H1 (cell line): Measurements from ENCODE around the gene QPCT.

Experiments used
- ATF2 ChIP-seq: IDR thresholded peaks from 2 replicates; pipeline ENCODE4 v1.6.1; 2012; ENCODE audit warnings: low read length, inconsistent platforms
- CTCF ChIP-seq, 3 experiments: IDR thresholded peaks; 1 replicate in 2 of 3; 2 replicates in 1 of 3; pipeline versions ENCODE4 v1.5.1 to v1.6.1; 2011; ENCODE audit warnings: low read length in 3 of 3, mild to moderate bottlenecking in 3 of 3, inconsistent platforms in 2 of 3, low read depth in 1 of 3, moderate library complexity in 1 of 3; ENCODE audit not compliant: insufficient read depth in 1 of 3; ENCODE audit errors: control extremely low read depth in 1 of 3
- EZH2 ChIP-seq: fragments of 200-600 bp; sonication (generic); IDR thresholded peaks from 2 replicates; pipeline ENCODE4 v1.7.1; 2012; ENCODE audit warnings: low read depth, mild to moderate bottlenecking, moderate library complexity, low read length, inconsistent platforms; ENCODE audit not compliant: severe bottlenecking
- GABPA ChIP-seq: IDR thresholded peaks from 2 replicates; pipeline ENCODE4 v1.6.1; 2011; ENCODE audit warnings: mild to moderate bottlenecking, low read length, moderate library complexity, borderline replicate concordance; ENCODE audit not compliant: insufficient read depth
- JUN ChIP-seq: IDR thresholded peaks from 2 replicates; pipeline ENCODE4 v1.6.1; 2011; ENCODE audit warnings: low read depth, mild to moderate bottlenecking, improper control_type of control experiment, low read length
- PHF8 ChIP-seq: fragments of 200-600 bp; sonication (generic); conservative IDR thresholded peaks from 2 replicates; pipeline ENCODE4 v1.7.1; 2012; ENCODE audit warnings: low read depth, mild to moderate bottlenecking, inconsistent platforms, low read length, moderate library complexity
- RAD21 ChIP-seq, 2 experiments: IDR thresholded peaks in 1 of 2; conservative IDR thresholded peaks in 1 of 2; 2 replicates each; pipeline ENCODE4 v1.6.1; 2011; ENCODE audit warnings: low read depth in 2 of 2, low read length in 2 of 2, improper control_type of control experiment in 1 of 2, inconsistent platforms in 1 of 2, mild to moderate bottlenecking in 1 of 2, moderate library complexity in 1 of 2
- SIN3A ChIP-seq, 2 experiments: IDR thresholded peaks in 1 of 2; conservative IDR thresholded peaks in 1 of 2; 2 replicates each; pipeline ENCODE4 v1.6.1; 2011 to 2012; ENCODE audit warnings: low read length in 2 of 2, improper control_type of control experiment in 1 of 2, low read depth in 1 of 2, mild to moderate bottlenecking in 1 of 2
- YY1 ChIP-seq: IDR thresholded peaks from 2 replicates; pipeline ENCODE4 v1.6.1; 2011; ENCODE audit warnings: low read depth, mild to moderate bottlenecking, low read length

GRCh38 chr2:37344453-37345361 is at the start of gene QPCT:
- TF ChIP-seq ATF2 (no peak), RAD21 (IDR thresholded peaks at IDR 0.05 in 1 of 2, conservative IDR thresholded peaks at IDR 0.05 in 1 of 2; ENCODE audit: low read depth in 2 of 2, low read length in 2 of 2) (no peak), JUN (no peak), PHF8 (0 out of 2 replicates have a peak, but pooled peaks have one; percentile 39), CTCF (IDR thresholded peaks at IDR 0.05; ENCODE audit: control extremely low read depth in 1 of 3, insufficient read depth in 1 of 3, low read depth in 1 of 3, low read length in 3 of 3) (no peak), GABPA (no peak), EZH2 (peak; percentile 41), SIN3A (conservative IDR thresholded peaks at IDR 0.05 in 1 of 2, IDR thresholded peaks at IDR 0.05 in 1 of 2; ENCODE audit: low read depth in 1 of 2, low read length in 2 of 2) (no peak), YY1 (no peak)
